CD14-positive monocyte (primary cell): Measurements from ENCODE around the gene PCED1B. TPM values are rescaled to one million over a fixed set of nuclear protein-coding genes. Genes with fewer than 3 reads are reported as not detected.

Experiments
- DNase-seq, 3 donors: peaks; one replicate each; pipeline ENCODE4 v3.0.0-alpha.2; 2011 to 2022
- H2AFZ ChIP-seq: 2 replicates; pipeline ENCODE4 v1.6.0; 2012; ENCODE audit warnings: mild to moderate bottlenecking, low read depth, low read length, inconsistent platforms; ENCODE audit not compliant: insufficient read depth, poor library complexity, severe bottlenecking
- H3K27ac ChIP-seq, 2 donors: 1 replicate in 1 of 2; 2 replicates in 1 of 2; pipeline ENCODE4 v1.5.1; 2012 to 2013; ENCODE audit warnings: low read length in 2 of 2, control low read depth in 1 of 2, inconsistent platforms in 1 of 2, low read depth in 1 of 2, mild to moderate bottlenecking in 1 of 2
- H3K27me3 ChIP-seq, 2 donors: one replicate each; pipeline versions ENCODE4 v1.6.0 to v1.6.1; 2011 to 2013; ENCODE audit warnings: low read length in 2 of 2; ENCODE audit not compliant: control insufficient read depth in 2 of 2, insufficient read depth in 2 of 2
- H3K36me3 ChIP-seq, 2 donors: replicated peaks in 1 of 2; 1 replicate in 1 of 2; 2 replicates in 1 of 2; pipeline versions ENCODE4 v1.5.1 to v1.6.1; 2012 to 2013; ENCODE audit warnings: low read length in 2 of 2, control low read depth in 1 of 2, inconsistent platforms in 1 of 2, mild to moderate bottlenecking in 1 of 2; ENCODE audit not compliant: insufficient read depth in 2 of 2, control insufficient read depth in 1 of 2
- H3K4me1 ChIP-seq, 2 donors: 1 replicate in 1 of 2; 2 replicates in 1 of 2; pipeline versions ENCODE4 v1.5.1 to v1.6.1; 2012 to 2013; ENCODE audit warnings: low read length in 2 of 2, control low read depth in 1 of 2, inconsistent platforms in 1 of 2, mild to moderate bottlenecking in 1 of 2, moderate library complexity in 1 of 2; ENCODE audit not compliant: insufficient read depth in 2 of 2, control insufficient read depth in 1 of 2
- H3K4me2 ChIP-seq: replicated peaks from 2 replicates; pipeline ENCODE3; 2012; ENCODE audit warnings: low read length, moderate library complexity, mild to moderate bottlenecking; ENCODE audit not compliant: poor library complexity, severe bottlenecking; ENCODE audit errors: extremely low read depth
- H3K4me3 ChIP-seq, 3 experiments: fragments of 200-600 bp in 1 of 3; sonication (generic) in 1 of 3; replicated peaks in 1 of 3; 1 replicate in 2 of 3; 2 replicates in 1 of 3; pipeline ENCODE4 v1.5.1; 2011 to 2013; ENCODE audit warnings: low read length in 3 of 3, mild to moderate bottlenecking in 3 of 3, control low read depth in 2 of 3, low read depth in 2 of 3, inconsistent platforms in 1 of 3, moderate library complexity in 1 of 3
- H3K79me2 ChIP-seq: 2 replicates; pipeline ENCODE4 v1.6.0; 2012; ENCODE audit warnings: mild to moderate bottlenecking, control low read depth, inconsistent platforms, low read length, moderate library complexity; ENCODE audit not compliant: insufficient read depth
- H3K9ac ChIP-seq: 2 replicates; pipeline ENCODE4 v1.6.0; 2017; ENCODE audit warnings: low read length, mild to moderate bottlenecking; ENCODE audit not compliant: insufficient read depth, poor library complexity, severe bottlenecking
- H3K9me3 ChIP-seq, 2 donors: replicated peaks in 1 of 2; 1 replicate in 1 of 2; 2 replicates in 1 of 2; pipeline versions ENCODE4 v1.5.1 to v1.6.1; 2012 to 2013; ENCODE audit warnings: low read length in 2 of 2, control low read depth in 1 of 2; ENCODE audit not compliant: control insufficient read depth in 1 of 2, insufficient read depth in 1 of 2
- H4K20me1 ChIP-seq: 2 replicates; pipeline ENCODE4 v1.6.0; 2012; ENCODE audit warnings: mild to moderate bottlenecking, low read length, control low read depth, moderate library complexity; ENCODE audit not compliant: insufficient read depth
- H3K27ac Mint-ChIP-seq, 7 donors: one replicate each; pipeline ENCODE4 v1.8.0; 2020; ENCODE audit warnings: mild to moderate bottlenecking in 7 of 7, mixed read lengths in 7 of 7, moderate library complexity in 6 of 7, inconsistent platforms in 2 of 7
- H3K27me3 Mint-ChIP-seq, 3 donors: one replicate each; pipeline ENCODE4 v1.8.0; 2021 to 2022; ENCODE audit warnings: low read depth in 3 of 3, mild to moderate bottlenecking in 3 of 3, mixed read lengths in 3 of 3, moderate library complexity in 3 of 3, inconsistent platforms in 1 of 3
- H3K36me3 Mint-ChIP-seq, 2 donors: one replicate each; pipeline ENCODE4 v1.8.0; 2020; ENCODE audit warnings: mixed read lengths in 2 of 2, inconsistent platforms in 1 of 2, mild to moderate bottlenecking in 1 of 2
- H3K4me1 Mint-ChIP-seq: one replicate; pipeline ENCODE4 v1.8.0; 2020; ENCODE audit warnings: mild to moderate bottlenecking, mixed read lengths
- H3K4me3 Mint-ChIP-seq, 2 donors: one replicate each; pipeline ENCODE4 v1.8.0; 2020; ENCODE audit warnings: mild to moderate bottlenecking in 2 of 2, mixed read lengths in 2 of 2, moderate library complexity in 1 of 2
- H3K9me3 Mint-ChIP-seq, 7 donors: one replicate each; pipeline ENCODE4 v1.8.0; 2020 to 2022; ENCODE audit warnings: mixed read lengths in 7 of 7, mild to moderate bottlenecking in 6 of 7, moderate library complexity in 6 of 7, inconsistent platforms in 2 of 7
- WGBS: methylation state at CpG from one replicate; pipeline ENCODE4 v1.1.5; 2013; ENCODE audit warnings: missing lambda C conversion rate; ENCODE audit not compliant: insufficient coverage; 5-methylcytosine and 5-hydroxymethylcytosine counted together
- intact Hi-C, 2 donors: fragments of 100-400 bp; cut with micrococcal nuclease; formaldehyde crosslinking; loops; one replicate each; pipeline versions ENCODE4 v1.15.0 to v1.15.1; 2023
- polyA plus RNA-seq, 3 donors: library from polyadenylated mRNA; depleted of rRNA in 1 of 3; unstranded in 2 of 3; stranded (reverse) in 1 of 3; fragments of 300-500 nt in 2 of 3; fragments of >200 nt in 1 of 3; fragmentation: Illumina TruSeq in 2 of 3; gene quantifications; 1 replicate in 2 of 3; 2 replicates in 1 of 3; pipeline ENCODE4 v1.2.3, GENCODE V29; 2012 to 2021
- TF ChIP-seq, protein P1 (sequence below): fragments of 200-600 bp; IDR thresholded peaks from one replicate; pipeline ENCODE4 v1.8.0; 2022; ENCODE audit warnings: antibody characterized with exemption, mild to moderate bottlenecking

Gene PCED1B
- polyA plus RNA-seq, 3 donors: 0.10 to 0.65 TPM; not detected in 1

GRCh38 chr12:47141459-47141858 is 62.0 kb downstream of the PCED1B start:
- Mint-ChIP-seq H3K4me3 (no peak overlapping the region), H3K9me3 (peaks cover 0 to 1% (median 0%) of the 10 kb centered on the region in 7 donors), H3K27me3 (no peaks in the 10 kb centered on the region), H3K4me1 (peaks cover 19% of the 10 kb centered on the region), H3K36me3 (no peaks in the 10 kb centered on the region), H3K27ac (no peak overlapping the region)
- no peaks in the 10 kb centered on the region for H3K36me3 ChIP-seq
- no peaks in the 10 kb centered on the region for H4K20me1 ChIP-seq
- TF ChIP-seq, protein P1, sequence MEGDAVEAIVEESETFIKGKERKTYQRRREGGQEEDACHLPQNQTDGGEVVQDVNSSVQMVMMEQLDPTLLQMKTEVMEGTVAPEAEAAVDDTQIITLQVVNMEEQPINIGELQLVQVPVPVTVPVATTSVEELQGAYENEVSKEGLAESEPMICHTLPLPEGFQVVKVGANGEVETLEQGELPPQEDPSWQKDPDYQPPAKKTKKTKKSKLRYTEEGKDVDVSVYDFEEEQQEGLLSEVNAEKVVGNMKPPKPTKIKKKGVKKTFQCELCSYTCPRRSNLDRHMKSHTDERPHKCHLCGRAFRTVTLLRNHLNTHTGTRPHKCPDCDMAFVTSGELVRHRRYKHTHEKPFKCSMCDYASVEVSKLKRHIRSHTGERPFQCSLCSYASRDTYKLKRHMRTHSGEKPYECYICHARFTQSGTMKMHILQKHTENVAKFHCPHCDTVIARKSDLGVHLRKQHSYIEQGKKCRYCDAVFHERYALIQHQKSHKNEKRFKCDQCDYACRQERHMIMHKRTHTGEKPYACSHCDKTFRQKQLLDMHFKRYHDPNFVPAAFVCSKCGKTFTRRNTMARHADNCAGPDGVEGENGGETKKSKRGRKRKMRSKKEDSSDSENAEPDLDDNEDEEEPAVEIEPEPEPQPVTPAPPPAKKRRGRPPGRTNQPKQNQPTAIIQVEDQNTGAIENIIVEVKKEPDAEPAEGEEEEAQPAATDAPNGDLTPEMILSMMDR: no peak
- H3K4me2 ChIP-seq: no peak overlapping the region
- DNase-seq: no peak
- no peaks in the 10 kb centered on the region for H3K9me3 ChIP-seq
- peaks cover 16 to 20% of the 10 kb centered on the region in 2 donors for H3K4me1 ChIP-seq
- H3K79me2 ChIP-seq: no peaks in the 10 kb centered on the region
- H3K27ac ChIP-seq: no peak overlapping the region
- no peak overlapping the region for H2AFZ ChIP-seq
- intact Hi-C loops: no loop called here
- H3K9ac ChIP-seq: no peak overlapping the region
- H3K4me3 ChIP-seq: no peak overlapping the region
- H3K27me3 ChIP-seq: no peaks in the 10 kb centered on the region

DNA sequence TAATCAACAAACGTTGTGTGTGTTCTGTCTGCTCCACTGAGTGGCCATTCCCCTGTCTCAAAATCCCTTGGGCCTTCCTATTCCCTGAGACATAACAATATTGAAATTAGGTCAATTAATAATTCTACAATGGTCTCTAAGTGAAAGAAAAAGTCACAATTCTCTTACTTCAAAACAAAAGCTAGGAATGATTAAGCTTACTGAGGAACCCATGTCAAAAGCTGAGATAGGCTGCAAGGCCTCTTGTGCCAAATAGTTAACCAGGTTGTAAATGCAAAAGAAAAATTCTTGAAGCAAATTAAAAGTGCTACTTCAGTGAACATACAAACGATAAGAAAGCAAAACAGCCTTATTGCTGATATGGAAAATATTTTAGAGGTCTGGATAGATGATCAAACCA is 65.3 kb downstream of the PCED1B start:
- H3K4me3 Mint-ChIP-seq: no peak overlapping the region
- Histone ChIP-seq H3K27ac (no peak overlapping the region), H3K9me3 (no peaks in the 10 kb centered on the region), H3K36me3 (no peaks in the 10 kb centered on the region), H3K79me2 (no peaks in the 10 kb centered on the region), H3K4me2 (no peak overlapping the region), H3K27me3 (no peaks in the 10 kb centered on the region), H3K9ac (no peak overlapping the region), H3K4me3 (no peak overlapping the region), H2AFZ (no peak overlapping the region), H3K4me1 (peaks cover 2 to 4% of the 10 kb centered on the region in 2 donors), H4K20me1 (no peaks in the 10 kb centered on the region)
- WGBS: no CpG with 5 or more reads among the region's 2 CpGs
- peaks cover 5% of the 10 kb centered on the region for H3K4me1 Mint-ChIP-seq
- TF ChIP-seq, protein P1: no peak
- DNase-seq: no peak
- intact Hi-C loops: no loop called here
- H3K36me3 Mint-ChIP-seq: no peaks in the 10 kb centered on the region
- no peak overlapping the region for H3K27ac Mint-ChIP-seq
- no peaks in the 10 kb centered on the region for H3K27me3 Mint-ChIP-seq
- no peaks in the 10 kb centered on the region for H3K9me3 Mint-ChIP-seq
